Endometrium (tissue), 2 donors: ENCODE results near the gene MECR.
"Not testable (repeated sequence)": the region's sequence is repeated elsewhere in the genome, so short reads cannot be mapped to it uniquely, and the experiment has no call there.

Experiments used
- FAIRE-seq: peaks from 2 replicates; lab custom pipeline; 2012; peaks lifted over from hg19 to GRCh38; lab: Jason Lieb, UNC
- donor health status: control.
- donor health status: control.

The MECR gene

GRCh38 chr1:29235955-29236711 lies 5.4 kb upstream of the MECR start, which contains the start of gene PTPRU:
TSS of gene PTPRU (plus strand) at chr1:29236522. CDS start at chr1:29236645, 123 bp downstream.
- no peak for FAIRE-seq

GRCh38 chr1:29234881-29235280 lies 4.1 kb upstream of the MECR start:
- FAIRE-seq = not testable (repeated sequence)

- FAIRE-seq = no peak
These were observed 3.7 kb upstream of the MECR start for GRCh38 chr1:29234471-29234870.

GRCh38 chr1:29233693-29234092 lies 3.0 kb upstream of the MECR start:
- FAIRE-seq = no peak

GRCh38 chr1:29232387-29232786 lies 1.7 kb upstream of the MECR start:
- FAIRE-seq = no peak

- FAIRE-seq = no peak
These were observed 556 bp downstream of the MECR start for GRCh38 chr1:29230204-29230552.

GRCh38 chr1:29227511-29227910 lies 3.2 kb downstream of the MECR start:
- no peak for FAIRE-seq

GRCh38 chr1:29225361-29225760 lies 5.4 kb downstream of the MECR start:
- FAIRE-seq = no peak

GRCh38 chr1:29224356-29224837 lies 6.3 kb downstream of the MECR start:
- FAIRE-seq = no peak

- no peak for FAIRE-seq
These were observed 7.2 kb downstream of the MECR start for GRCh38 chr1:29223521-29223920.

- FAIRE-seq = no peak
These were observed 8.0 kb downstream of the MECR start for GRCh38 chr1:29222686-29223085.

GRCh38 chr1:29222260-29222659 lies 8.5 kb downstream of the MECR start:
- FAIRE-seq = not testable (repeated sequence)

- no peak for FAIRE-seq
These were observed 9.4 kb downstream of the MECR start for GRCh38 chr1:29221296-29221695.

GRCh38 chr1:29218223-29218622 lies 12.5 kb downstream of the MECR start:
- FAIRE-seq = no peak

- no peak for FAIRE-seq
These were observed 13.1 kb downstream of the MECR start for GRCh38 chr1:29217633-29218032.

GRCh38 chr1:29213055-29213454 lies 17.7 kb downstream of the MECR start:
- FAIRE-seq = no peak

- no peak for FAIRE-seq
These were observed 19.4 kb downstream of the MECR start for GRCh38 chr1:29211086-29212030.

GRCh38 chr1:29210278-29211085 lies 20.3 kb downstream of the MECR start:
- no peak for FAIRE-seq

GRCh38 chr1:29209173-29209572 lies 21.6 kb downstream of the MECR start:
- no peak for FAIRE-seq

- FAIRE-seq = no peak
These were observed 22.3 kb downstream of the MECR start for GRCh38 chr1:29208442-29208841.

- peak; percentile 93 for FAIRE-seq
These were observed 28.0 kb downstream of the MECR start for GRCh38 chr1:29202584-29203340.
